ENCODE results near the gene UFC1. TPM values are rescaled to one million over a fixed set of nuclear protein-coding genes. Genes with fewer than 3 reads are reported as not detected.

UFC1 gene
- polyA plus RNA-seq, 1 donor from 2014 or later, result 104 TPM

DNA sequence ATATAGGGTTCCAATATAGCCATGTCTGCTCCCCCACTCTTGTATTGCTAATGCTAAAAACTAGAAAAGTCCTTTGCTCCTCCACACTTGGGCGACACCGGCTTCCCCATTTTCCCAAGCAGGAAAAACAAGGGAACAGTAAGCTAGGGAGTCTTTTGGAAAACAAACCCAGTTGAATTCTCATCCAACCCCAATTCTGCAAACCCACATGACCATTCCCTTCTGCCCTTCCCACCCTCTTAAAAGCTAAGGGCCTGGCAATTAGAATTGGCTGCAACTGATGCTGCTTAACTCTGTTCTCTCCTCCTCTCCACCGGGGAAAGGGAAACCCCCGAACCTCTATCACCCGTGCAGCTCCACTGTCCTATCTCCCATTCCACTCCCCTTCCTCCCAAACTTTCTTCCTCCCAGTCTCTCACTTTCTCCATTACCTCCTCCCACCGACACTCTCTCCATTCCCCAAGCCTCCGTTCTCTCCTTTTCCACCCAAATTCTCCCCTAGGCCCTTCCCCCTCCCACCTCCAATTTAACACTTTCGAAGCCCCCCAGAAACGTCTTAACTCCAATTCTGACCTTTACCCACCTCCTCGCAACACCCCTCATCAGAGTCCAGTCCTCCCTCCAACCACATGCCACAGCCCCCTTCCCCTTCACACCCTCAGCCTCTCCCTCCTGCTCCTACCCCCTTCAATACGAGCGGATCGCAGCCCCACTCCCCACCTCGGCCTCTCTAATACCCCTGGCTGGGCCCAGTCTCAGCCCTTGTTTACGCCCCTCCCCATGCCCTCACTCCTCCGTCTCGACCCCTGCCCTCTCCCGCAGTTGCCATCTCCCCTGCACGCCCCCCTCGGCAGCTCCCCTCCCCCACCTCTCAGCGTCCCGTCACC is 22.0 kb upstream of the UFC1 start:
- Histone ChIP-seq H3K27ac (ENCODE audit: low read length) (peak overlapping the region; percentile 95), H3K9ac (ENCODE audit: low read length) (peak overlapping the region; percentile 81), H3F3A (ENCODE audit: insufficient read depth, low read length, poor library complexity, severe bottlenecking) (no peaks in the 10 kb centered on the region), H3K79me2 (replicated peaks; ENCODE audit: insufficient read depth, low read length) (peaks cover 28% of the 10 kb centered on the region), H3K9me2 (ENCODE audit: insufficient read depth, low read length) (no peaks in the 10 kb centered on the region), H4K20me1 (ENCODE audit: insufficient read depth) (no peaks in the 10 kb centered on the region), H3K4me2 (ENCODE audit: low read length) (peak overlapping the region; percentile 84), H3K27me3 (ENCODE audit: insufficient read depth, low read depth, low read length) (no peaks in the 10 kb centered on the region), H2AFZ (ENCODE audit: low read depth, low read length) (peak overlapping the region; percentile 62), H3K9me3 (ENCODE audit: low read length) (no peaks in the 10 kb centered on the region), H3K4me3 (ENCODE audit: low read length) (peak overlapping the region; percentile 73), H3K36me3 (ENCODE audit: insufficient read depth, low read length) (no peaks in the 10 kb centered on the region)
- TF ChIP-seq MXI1 (conservative IDR thresholded peaks at IDR 0.05; ENCODE audit: poor library complexity, severe bottlenecking), result no peak

- no peak for TF ChIP-seq RAD21 (conservative IDR thresholded peaks at IDR 0.05)
- peak; percentile 55 for TF ChIP-seq SMC3 (conservative IDR thresholded peaks at IDR 0.05; ENCODE audit: poor library complexity)
- peak; percentile 75 for TF ChIP-seq CTCF (IDR thresholded peaks at IDR 0.05; ENCODE audit: poor library complexity, severe bottlenecking)
- peak; percentile 59 for TF ChIP-seq EP300 (conservative IDR thresholded peaks at IDR 0.05; ENCODE audit: poor library complexity, severe bottlenecking)
- peak; percentile 56 for TF ChIP-seq TAF1 (IDR thresholded peaks at IDR 0.05; ENCODE audit: low read depth)
- no peak for TF ChIP-seq EZH2 (IDR thresholded peaks at IDR 0.05; ENCODE audit: borderline replicate concordance, insufficient read depth, low read length, poor library complexity, severe bottlenecking)
- peak; percentile 74 for TF ChIP-seq POLR2AphosphoS5 (IDR thresholded peaks at IDR 0.05)
- peak; percentile 63 for TF ChIP-seq MXI1 (conservative IDR thresholded peaks at IDR 0.05; ENCODE audit: poor library complexity, severe bottlenecking)
- TF ChIP-seq REST (IDR thresholded peaks at IDR 0.05; ENCODE audit: borderline replicate concordance), result peak; percentile 90
- peak within 1 kb of the TSS; percentile 65 for H2AFZ ChIP-seq (ENCODE audit: low read depth, low read length)
- no peaks in the 10 kb centered on the region for H3K9me2 ChIP-seq (ENCODE audit: insufficient read depth, low read length)
- no peaks in the 10 kb centered on the region for H3K9me3 ChIP-seq (ENCODE audit: low read length)
- H3F3A ChIP-seq (ENCODE audit: insufficient read depth, low read length, poor library complexity, severe bottlenecking), result no peaks in the 10 kb centered on the region
- H4K20me1 ChIP-seq (ENCODE audit: insufficient read depth), result no peaks in the 10 kb centered on the region
- peak within 1 kb of the TSS; percentile 81 for H3K9ac ChIP-seq (ENCODE audit: low read length)
- H3K36me3 ChIP-seq (ENCODE audit: insufficient read depth, low read length), result no peaks in the 10 kb centered on the region
- H3K4me3 ChIP-seq (ENCODE audit: low read length), result peak within 1 kb of the TSS; percentile 73
- H3K79me2 ChIP-seq (replicated peaks; ENCODE audit: insufficient read depth, low read length), result peaks cover 25% of the 10 kb centered on the region
- H3K27ac ChIP-seq (ENCODE audit: low read length), result peak within 1 kb of the TSS; percentile 95
- H3K27me3 ChIP-seq (ENCODE audit: insufficient read depth, low read depth, low read length), result no peaks in the 10 kb centered on the region
- H3K4me2 ChIP-seq (ENCODE audit: low read length), result peak within 1 kb of the TSS; percentile 84
These were observed 21.2 kb upstream of the UFC1 start, which contains the start of gene DEDD for GRCh38 chr1:161132410-161133219. Gene DEDD, minus strand, starts transcription at chr1:161132667. Its CDS starts 8,205 bp downstream, at chr1:161124462.
